ENCODE measurements around the gene FBXL12. TPM values are rescaled to one million over a fixed set of nuclear protein-coding genes. Genes with fewer than 3 reads are reported as not detected.
"Not testable (repeated sequence)": the region's sequence is repeated elsewhere in the genome, so short reads cannot be mapped to it uniquely, and the experiment has no call there.

The FBXL12 gene
- total and polyA plus RNA-seq, 2 experiments from 2014 or later = 47.5 to 106 TPM

DNA sequence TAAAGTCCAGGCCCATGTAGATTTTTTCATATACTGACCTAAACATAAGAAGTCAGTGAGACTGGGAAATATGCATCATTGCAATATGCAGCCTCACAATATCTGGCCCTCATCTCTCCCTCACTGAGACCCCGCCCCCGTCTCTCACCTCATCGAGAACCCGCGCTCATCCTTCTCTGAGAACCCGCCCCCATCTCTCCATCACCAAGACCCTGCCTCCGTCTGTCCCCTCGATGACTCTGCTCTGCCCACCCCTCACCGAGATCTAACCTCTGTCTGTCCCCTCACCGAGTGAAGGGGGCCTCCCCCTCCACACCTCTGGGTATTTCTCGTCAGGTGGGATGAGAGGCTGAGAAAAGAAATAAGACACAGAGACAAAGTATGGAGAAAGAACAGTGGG, 29.8 kb downstream of the FBXL12 start:
- no peaks in the 10 kb centered on the region for H3K27me3 ChIP-seq
- peaks cover 40% of the 10 kb centered on the region for H3K4me1 ChIP-seq (ENCODE audit: low read depth)
- H3K27ac ChIP-seq = peak overlapping the region; percentile 94
- H3K9me3 ChIP-seq (ENCODE audit: low read depth) = no peaks in the 10 kb centered on the region
- DNase-seq (ENCODE audit: low read depth in 1 of 2, low spot score in 1 of 2) = no peak
- no peaks in the 10 kb centered on the region for H3K36me3 ChIP-seq
- H3K4me3 ChIP-seq = no peak overlapping the region
- TF ChIP-seq, protein P1, sequence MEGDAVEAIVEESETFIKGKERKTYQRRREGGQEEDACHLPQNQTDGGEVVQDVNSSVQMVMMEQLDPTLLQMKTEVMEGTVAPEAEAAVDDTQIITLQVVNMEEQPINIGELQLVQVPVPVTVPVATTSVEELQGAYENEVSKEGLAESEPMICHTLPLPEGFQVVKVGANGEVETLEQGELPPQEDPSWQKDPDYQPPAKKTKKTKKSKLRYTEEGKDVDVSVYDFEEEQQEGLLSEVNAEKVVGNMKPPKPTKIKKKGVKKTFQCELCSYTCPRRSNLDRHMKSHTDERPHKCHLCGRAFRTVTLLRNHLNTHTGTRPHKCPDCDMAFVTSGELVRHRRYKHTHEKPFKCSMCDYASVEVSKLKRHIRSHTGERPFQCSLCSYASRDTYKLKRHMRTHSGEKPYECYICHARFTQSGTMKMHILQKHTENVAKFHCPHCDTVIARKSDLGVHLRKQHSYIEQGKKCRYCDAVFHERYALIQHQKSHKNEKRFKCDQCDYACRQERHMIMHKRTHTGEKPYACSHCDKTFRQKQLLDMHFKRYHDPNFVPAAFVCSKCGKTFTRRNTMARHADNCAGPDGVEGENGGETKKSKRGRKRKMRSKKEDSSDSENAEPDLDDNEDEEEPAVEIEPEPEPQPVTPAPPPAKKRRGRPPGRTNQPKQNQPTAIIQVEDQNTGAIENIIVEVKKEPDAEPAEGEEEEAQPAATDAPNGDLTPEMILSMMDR (IDR thresholded peaks at IDR 0.05; ENCODE audit: low read depth, low read length) = no peak

DNA sequence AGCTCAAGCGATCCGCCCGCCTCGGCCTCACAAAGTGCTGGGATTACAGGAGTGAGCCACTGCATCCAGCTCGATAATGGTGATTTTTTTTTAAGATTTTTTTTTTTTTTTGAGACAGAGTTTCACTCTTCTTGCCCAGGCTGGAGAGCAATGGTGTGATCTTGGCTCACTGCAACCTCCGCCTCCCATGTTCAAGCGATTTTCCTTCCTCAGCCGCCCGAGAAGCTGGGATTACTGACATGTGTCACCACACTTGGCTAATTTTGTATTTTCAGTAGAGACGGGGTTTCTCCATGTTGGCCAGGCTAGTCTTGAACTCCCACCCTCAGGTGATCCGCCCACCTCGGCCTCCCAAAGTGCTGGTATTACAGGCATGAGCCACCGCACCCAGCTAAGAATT, 30.3 kb downstream of the FBXL12 start:
- Histone ChIP-seq H3K4me1 (ENCODE audit: low read depth) (peaks cover 42% of the 10 kb centered on the region), H3K27ac (peak overlapping the region; percentile 94)
- not testable (repeated sequence) for H3K9me3 ChIP-seq (ENCODE audit: low read depth); H3K4me3 ChIP-seq; H3K36me3 ChIP-seq; H3K27me3 ChIP-seq; DNase-seq (ENCODE audit: low read depth in 1 of 2, low spot score in 1 of 2)

GRCh38 chr19:9786819-9787218, 32.1 kb downstream of the FBXL12 start:
- H3K4me3 ChIP-seq = no peak overlapping the region
- H3K9me3 ChIP-seq (ENCODE audit: low read depth) = no peaks in the 10 kb centered on the region
- H3K27ac ChIP-seq = peak overlapping the region; percentile 88
- H3K27me3 ChIP-seq = no peaks in the 10 kb centered on the region
- peaks cover 44% of the 10 kb centered on the region for H3K4me1 ChIP-seq (ENCODE audit: low read depth)
- H3K36me3 ChIP-seq = no peaks in the 10 kb centered on the region
- no peak for DNase-seq (ENCODE audit: low read depth in 1 of 2, low spot score in 1 of 2)
- TF ChIP-seq, protein P1 (IDR thresholded peaks at IDR 0.05; ENCODE audit: low read depth, low read length) = no peak

GRCh38 chr19:9786342-9786741, 32.5 kb downstream of the FBXL12 start:
- H3K36me3 ChIP-seq = no peaks in the 10 kb centered on the region
- peak overlapping the region; percentile 77 for H3K4me3 ChIP-seq
- peaks cover 43% of the 10 kb centered on the region for H3K4me1 ChIP-seq (ENCODE audit: low read depth)
- TF ChIP-seq, protein P1 (IDR thresholded peaks at IDR 0.05; ENCODE audit: low read depth, low read length) = no peak
- no peaks in the 10 kb centered on the region for H3K9me3 ChIP-seq (ENCODE audit: low read depth)
- no peaks in the 10 kb centered on the region for H3K27me3 ChIP-seq
- H3K27ac ChIP-seq = peak overlapping the region; percentile 88
- DNase-seq (ENCODE audit: low read depth in 1 of 2, low spot score in 1 of 2) = no peak

- no peaks in the 10 kb centered on the region for H3K9me3 ChIP-seq (ENCODE audit: low read depth)
- TF ChIP-seq, protein P1 (IDR thresholded peaks at IDR 0.05; ENCODE audit: low read depth, low read length) = no peak
- H3K27me3 ChIP-seq = no peaks in the 10 kb centered on the region
- peak overlapping the region; percentile 77 for H3K4me3 ChIP-seq
- peaks cover 36% of the 10 kb centered on the region for H3K4me1 ChIP-seq (ENCODE audit: low read depth)
- peak; percentile 98 to 100 for DNase-seq (ENCODE audit: low read depth in 1 of 2, low spot score in 1 of 2)
- H3K27ac ChIP-seq = peak overlapping the region; percentile 88
- H3K36me3 ChIP-seq = no peaks in the 10 kb centered on the region
Observed at GRCh38 chr19:9785367-9786331, 33.2 kb downstream of the FBXL12 start.

GRCh38 chr19:9784163-9784496, 34.7 kb downstream of the FBXL12 start:
- DNase-seq (ENCODE audit: low read depth in 1 of 2, low spot score in 1 of 2); H3K9me3 ChIP-seq (ENCODE audit: low read depth); H3K36me3 ChIP-seq; H3K4me3 ChIP-seq; H3K27me3 ChIP-seq: not testable (repeated sequence)
- Histone ChIP-seq H3K4me1 (ENCODE audit: low read depth) (peaks cover 24% of the 10 kb centered on the region), H3K27ac (peak overlapping the region; percentile 88)
